ENCODE data around the gene TSHZ2.

The TSHZ2 gene

GRCh38 chr20:53260591-53260990 lies 288.4 kb downstream of the TSHZ2 start:
- DNase-seq = no peak

GRCh38 chr20:53262365-53262764 lies 290.2 kb downstream of the TSHZ2 start:
- no peak for DNase-seq

GRCh38 chr20:53263554-53264438 lies 291.6 kb downstream of the TSHZ2 start:
- DNase-seq = no peak

- DNase-seq = no peak
Observed at GRCh38 chr20:53264604-53265003, 292.4 kb downstream of the TSHZ2 start.

GRCh38 chr20:53265304-53265875 lies 293.2 kb downstream of the TSHZ2 start:
- no peak for DNase-seq

- no peak for DNase-seq
Observed at GRCh38 chr20:53269380-53269779, 297.2 kb downstream of the TSHZ2 start.

- DNase-seq = no peak
Observed at GRCh38 chr20:53270792-53271375, 298.7 kb downstream of the TSHZ2 start.

- DNase-seq = no peak
Observed at GRCh38 chr20:53274365-53274764, 302.2 kb downstream of the TSHZ2 start.

GRCh38 chr20:53274807-53275206 lies 302.6 kb downstream of the TSHZ2 start:
- no peak for DNase-seq

GRCh38 chr20:53276143-53276542 lies 304.0 kb downstream of the TSHZ2 start:
- DNase-seq = no peak

GRCh38 chr20:53278555-53278954 lies 306.4 kb downstream of the TSHZ2 start:
- no peak for DNase-seq

- DNase-seq = no peak
Observed at GRCh38 chr20:53279735-53280134, 307.6 kb downstream of the TSHZ2 start.

GRCh38 chr20:53281557-53282117 lies 309.5 kb downstream of the TSHZ2 start:
- DNase-seq = no peak

GRCh38 chr20:53282217-53282955 lies 310.2 kb downstream of the TSHZ2 start:
- no peak for DNase-seq

GRCh38 chr20:53283011-53283410 lies 310.9 kb downstream of the TSHZ2 start:
- no peak for DNase-seq

GRCh38 chr20:53283597-53283996 lies 311.4 kb downstream of the TSHZ2 start:
- DNase-seq = no peak

GRCh38 chr20:53284256-53284655 lies 312.1 kb downstream of the TSHZ2 start:
- DNase-seq = no peak

GRCh38 chr20:53284696-53285095 lies 312.5 kb downstream of the TSHZ2 start:
- DNase-seq = no peak

- no peak for DNase-seq
Observed at GRCh38 chr20:53287357-53288042, 315.3 kb downstream of the TSHZ2 start.

GRCh38 chr20:53291548-53291947 lies 319.4 kb downstream of the TSHZ2 start:
- peak in 1 of 2 experiments; percentile 28 for DNase-seq

GRCh38 chr20:53292347-53292746 lies 320.2 kb downstream of the TSHZ2 start:
- DNase-seq = no peak

- DNase-seq = no peak
Observed at GRCh38 chr20:53294804-53295203, 322.6 kb downstream of the TSHZ2 start.
